A673 (cell line): ENCODE data around the gene CBLL1. TPM values are rescaled to one million over a fixed set of nuclear protein-coding genes. Genes with fewer than 3 reads are reported as not detected.

Experiments used
- BruUV-seq: library from RNA; stranded (reverse); fragments of 400-500 nt; replicated peaks from 2 replicates; lab custom pipeline; 2021; lab: Mats Ljungman, UMichigan
- CTCF ChIA-PET: fragments of 300-600 bp; sonication (Branson Sonifier 250); formaldehyde crosslinking; loops from one replicate; lab custom pipeline; 2022; ENCODE audit warnings: antibody characterized with exemption; lab: Charles Lee
- POLR2A ChIA-PET: fragments of 300-600 bp; sonication (Branson Sonifier 250); formaldehyde crosslinking; loops from one replicate; lab custom pipeline; 2022; ENCODE audit warnings: antibody characterized with exemption; ENCODE audit not compliant: low non-redundant PET; lab: Charles Lee
- DNase-seq: peaks from one replicate; pipeline ENCODE4 v3.0.0-alpha.2; 2015; ENCODE audit warnings: low spot score
- H3K27ac ChIP-seq: fragments of 200-600 bp; sonication (generic); 2 replicates; pipeline ENCODE4 v1.5.1; 2016; ENCODE audit warnings: mixed run types, low read depth, mild to moderate bottlenecking, mixed read lengths, antibody characterized with exemption, low read length; ENCODE audit not compliant: poor library complexity, severe bottlenecking
- H3K27me3 ChIP-seq: fragments of 200-600 bp; sonication (generic); replicated peaks from 2 replicates; pipeline ENCODE4 v1.6.1; 2017; ENCODE audit warnings: mixed run types, low read depth, mild to moderate bottlenecking, mixed read lengths, antibody characterized with exemption, low read length; ENCODE audit not compliant: insufficient read depth, poor library complexity
- H3K36me3 ChIP-seq: fragments of 200-600 bp; sonication (generic); 2 replicates; pipeline ENCODE4 v1.6.1; 2016; ENCODE audit warnings: mixed run types, mild to moderate bottlenecking, mixed read lengths, antibody characterized with exemption, low read length; ENCODE audit not compliant: insufficient read depth, poor library complexity, severe bottlenecking
- H3K4me1 ChIP-seq: fragments of 200-600 bp; sonication (generic); 2 replicates; pipeline ENCODE4 v1.6.1; 2017; ENCODE audit warnings: mixed run types, mild to moderate bottlenecking, mixed read lengths, antibody characterized with exemption, low read length; ENCODE audit not compliant: insufficient read depth, poor library complexity, severe bottlenecking
- H3K4me3 ChIP-seq: fragments of 200-600 bp; sonication (generic); 2 replicates; pipeline ENCODE4 v1.5.1; 2016; ENCODE audit warnings: low read depth, mixed run types, mild to moderate bottlenecking, mixed read lengths, low read length; ENCODE audit not compliant: poor library complexity, severe bottlenecking
- H3K9me3 ChIP-seq: fragments of 200-600 bp; sonication (generic); 2 replicates; pipeline ENCODE4 v1.6.1; 2016; ENCODE audit warnings: mixed run types, low read depth, mild to moderate bottlenecking, mixed read lengths, antibody characterized with exemption, low read length; ENCODE audit not compliant: poor library complexity, severe bottlenecking
- CTCF ChIP-seq: fragments of 300-800, 200-600 bp; sonication (generic); conservative IDR thresholded peaks from 2 replicates; pipeline ENCODE4 v1.5.1; 2017; ENCODE audit warnings: low read depth, mild to moderate bottlenecking, antibody characterized with exemption, low read length, moderate library complexity, mixed read lengths
- EZH2 ChIP-seq: fragments of 200-600 bp; sonication (generic); IDR thresholded peaks from 2 replicates; pipeline ENCODE4 v1.6.1; 2017; ENCODE audit warnings: borderline replicate concordance, low read depth, mild to moderate bottlenecking, mixed read lengths, antibody characterized with exemption, low read length; ENCODE audit not compliant: poor library complexity, severe bottlenecking
- intact Hi-C: fragments of 100-400 bp; cut with micrococcal nuclease; formaldehyde crosslinking; loops from one replicate; pipeline ENCODE4 v1.10.0; 2022; ENCODE audit not compliant: unreplicated experiment
- total RNA-seq: library from RNA; stranded (reverse); gene quantifications from 2 replicates; pipeline ENCODE4 v1.2.3, GENCODE V29; 2021

Gene CBLL1
- total RNA-seq, 1 experiment from 2014 or later: 37.9 TPM

- intact Hi-C loops: no loop called here
- Histone ChIP-seq H3K27ac (no peak overlapping the region), H3K36me3 (no peaks in the 10 kb centered on the region), H3K9me3 (no peaks in the 10 kb centered on the region), H3K4me1 (no peaks in the 10 kb centered on the region), H3K4me3 (no peak overlapping the region), H3K27me3 (peaks cover 9% of the 10 kb centered on the region)
- BruUV-seq: no TSS peak
- no peak for TF ChIP-seq CTCF
- no peak for TF ChIP-seq EZH2
- CTCF ChIA-PET: no interaction called here
- no peak for DNase-seq
- POLR2A ChIA-PET: no interaction called here
Measured at GRCh38 chr7:107711301-107711700, 32.6 kb upstream of the CBLL1 start.

GRCh38 chr7:107712025-107712424, 31.9 kb upstream of the CBLL1 start:
- DNase-seq: no peak
- no TSS peak for BruUV-seq
- H3K4me1 ChIP-seq: no peaks in the 10 kb centered on the region
- no peak for TF ChIP-seq CTCF
- TF ChIP-seq EZH2: no peak
- H3K4me3 ChIP-seq: no peak overlapping the region
- peaks cover 9% of the 10 kb centered on the region for H3K27me3 ChIP-seq
- H3K36me3 ChIP-seq: no peaks in the 10 kb centered on the region
- ChIA-PET POLR2A (no interaction called here), CTCF (no interaction called here)
- intact Hi-C loops: no loop called here
- H3K9me3 ChIP-seq: no peaks in the 10 kb centered on the region
- H3K27ac ChIP-seq: no peak overlapping the region

- TF ChIP-seq EZH2: no peak
- TF ChIP-seq CTCF: no peak
Measured at GRCh38 chr7:107712896-107713295, 31.0 kb upstream of the CBLL1 start.

More at GRCh38 chr7:107712896-107713295, 31.0 kb upstream of the CBLL1 start:
- ChIA-PET POLR2A (no interaction called here), CTCF (no interaction called here)
- Histone ChIP-seq H3K27ac (no peak overlapping the region), H3K36me3 (no peaks in the 10 kb centered on the region), H3K4me3 (no peak overlapping the region), H3K9me3 (no peaks in the 10 kb centered on the region), H3K4me1 (no peaks in the 10 kb centered on the region), H3K27me3 (peaks cover 5% of the 10 kb centered on the region)
- no TSS peak for BruUV-seq
- DNase-seq: no peak
- intact Hi-C loops: no loop called here
